Measurements from ENCODE around the gene INPP1.
A peak's percentile ranks its signal among the peaks of the same experiment; 100 is the strongest.
"Not testable (repeated sequence)": the region's sequence is repeated elsewhere in the genome, so short reads cannot be mapped to it uniquely, and the experiment has no call there.

Gene INPP1

GRCh38 chr2:190343536-190344275, at the start of gene INPP1:
Gene INPP1 (plus strand): TSS chr2:190343589. CDS start chr2:190360103, 16,514 bp downstream.
- H3K9me2 ChIP-seq (replicated peaks; ENCODE audit: control insufficient read depth, low read length), result no peaks in the 10 kb centered on the region
- peaks cover 4% of the 10 kb centered on the region for H3F3A ChIP-seq (ENCODE audit: control insufficient read depth, insufficient read depth)
- no peaks in the 10 kb centered on the region for H3K36me3 ChIP-seq (ENCODE audit: control insufficient read depth, low read length)
- no peaks in the 10 kb centered on the region for H4K20me1 ChIP-seq (ENCODE audit: control insufficient read depth, insufficient read depth, low read depth, low read length)
- no peaks in the 10 kb centered on the region for H3K27me3 ChIP-seq (ENCODE audit: control insufficient read depth, low read length)
- peak within 1 kb of the TSS; percentile 82 for H3K4me3 ChIP-seq (ENCODE audit: low read length)
- H3K79me2 ChIP-seq (ENCODE audit: control insufficient read depth, low read length), result no peaks in the 10 kb centered on the region
- no peaks in the 10 kb centered on the region for H3K9me3 ChIP-seq (ENCODE audit: control insufficient read depth, insufficient read depth, low read length)
- no peak within 1 kb of the TSS for H3K27ac ChIP-seq (ENCODE audit: low read depth, low read length)
- TF ChIP-seq EZH2phosphoT487 (IDR thresholded peaks at IDR 0.05; ENCODE audit: borderline replicate concordance, low read length), result no peak
- no peak for TF ChIP-seq CTCF (IDR thresholded peaks at IDR 0.05; ENCODE audit: low read depth, low read length, poor library complexity, severe bottlenecking)
- H3K4me1 ChIP-seq (ENCODE audit: control insufficient read depth, low read length), result peaks cover 29% of the 10 kb centered on the region
- H3K4me2 ChIP-seq (ENCODE audit: low read length), result peak within 1 kb of the TSS; percentile 94

GRCh38 chr2:190297880-190298279, 45.5 kb upstream of the INPP1 start:
- H3K36me3 ChIP-seq (ENCODE audit: control insufficient read depth, low read length), result peaks cover 15% of the 10 kb centered on the region
- H3K79me2 ChIP-seq (ENCODE audit: control insufficient read depth, low read length); H3K27me3 ChIP-seq (ENCODE audit: control insufficient read depth, low read length); H3K9me3 ChIP-seq (ENCODE audit: control insufficient read depth, insufficient read depth, low read length); H3K4me3 ChIP-seq (ENCODE audit: low read length); H3K9me2 ChIP-seq (replicated peaks; ENCODE audit: control insufficient read depth, low read length); H3K4me2 ChIP-seq (ENCODE audit: low read length); H3K27ac ChIP-seq (ENCODE audit: low read depth, low read length); H3F3A ChIP-seq (ENCODE audit: control insufficient read depth, insufficient read depth); H4K20me1 ChIP-seq (ENCODE audit: control insufficient read depth, insufficient read depth, low read depth, low read length); H3K4me1 ChIP-seq (ENCODE audit: control insufficient read depth, low read length): not testable (repeated sequence)

- no peaks in the 10 kb centered on the region for H3K79me2 ChIP-seq (ENCODE audit: control insufficient read depth, low read length)
- no peaks in the 10 kb centered on the region for H3K9me2 ChIP-seq (replicated peaks; ENCODE audit: control insufficient read depth, low read length)
- no peak overlapping the region for H3K4me3 ChIP-seq (ENCODE audit: low read length)
- no peaks in the 10 kb centered on the region for H4K20me1 ChIP-seq (ENCODE audit: control insufficient read depth, insufficient read depth, low read depth, low read length)
- H3K27ac ChIP-seq (ENCODE audit: low read depth, low read length), result no peak overlapping the region
- no peaks in the 10 kb centered on the region for H3K27me3 ChIP-seq (ENCODE audit: control insufficient read depth, low read length)
- H3K4me2 ChIP-seq (ENCODE audit: low read length), result no peak overlapping the region
- no peaks in the 10 kb centered on the region for H3K9me3 ChIP-seq (ENCODE audit: control insufficient read depth, insufficient read depth, low read length)
- no peaks in the 10 kb centered on the region for H3F3A ChIP-seq (ENCODE audit: control insufficient read depth, insufficient read depth)
- no peaks in the 10 kb centered on the region for H3K4me1 ChIP-seq (ENCODE audit: control insufficient read depth, low read length)
- H3K36me3 ChIP-seq (ENCODE audit: control insufficient read depth, low read length), result peaks cover 13% of the 10 kb centered on the region
- TF ChIP-seq EZH2phosphoT487 (IDR thresholded peaks at IDR 0.05; ENCODE audit: borderline replicate concordance, low read length) (no peak), CTCF (IDR thresholded peaks at IDR 0.05; ENCODE audit: low read depth, low read length, poor library complexity, severe bottlenecking) (no peak)
These were observed 42.4 kb upstream of the INPP1 start for GRCh38 chr2:190301032-190301431.

- Histone ChIP-seq H3K9me2 (replicated peaks; ENCODE audit: control insufficient read depth, low read length) (no peaks in the 10 kb centered on the region), H3K79me2 (ENCODE audit: control insufficient read depth, low read length) (no peaks in the 10 kb centered on the region), H3K9me3 (ENCODE audit: control insufficient read depth, insufficient read depth, low read length) (no peaks in the 10 kb centered on the region), H3K27me3 (ENCODE audit: control insufficient read depth, low read length) (no peaks in the 10 kb centered on the region), H3K4me2 (ENCODE audit: low read length) (no peak overlapping the region), H4K20me1 (ENCODE audit: control insufficient read depth, insufficient read depth, low read depth, low read length) (no peaks in the 10 kb centered on the region), H3K4me1 (ENCODE audit: control insufficient read depth, low read length) (no peaks in the 10 kb centered on the region), H3K27ac (ENCODE audit: low read depth, low read length) (no peak overlapping the region), H3F3A (ENCODE audit: control insufficient read depth, insufficient read depth) (no peaks in the 10 kb centered on the region), H3K36me3 (ENCODE audit: control insufficient read depth, low read length) (peaks cover 13% of the 10 kb centered on the region), H3K4me3 (ENCODE audit: low read length) (no peak overlapping the region)
- no peak for TF ChIP-seq EZH2phosphoT487 (IDR thresholded peaks at IDR 0.05; ENCODE audit: borderline replicate concordance, low read length)
- TF ChIP-seq CTCF (IDR thresholded peaks at IDR 0.05; ENCODE audit: low read depth, low read length, poor library complexity, severe bottlenecking), result no peak
These were observed 41.3 kb upstream of the INPP1 start for GRCh38 chr2:190302052-190302451.

Measured in DOHH2 (cell line).